ENCODE data around the gene GFY. TPM values are rescaled to one million over a fixed set of nuclear protein-coding genes. Genes with fewer than 3 reads are reported as not detected.
A peak's percentile ranks its signal among the peaks of the same experiment; 100 is the strongest.
"Not testable (repeated sequence)": the region's sequence is repeated elsewhere in the genome, so short reads cannot be mapped to it uniquely, and the experiment has no call there.

Gene GFY
- total RNA-seq, 1 donor from 2014 or later: not detected

- intact Hi-C loops (cut with DNase I): no loop called here
- no peaks in the 10 kb centered on the region for H3K27me3 ChIP-seq
- no peak overlapping the region for H3K4me3 ChIP-seq
- H3K27ac ChIP-seq: no peak overlapping the region
- peaks cover 0 to 4% of the 10 kb centered on the region in 2 donors for H3K4me1 ChIP-seq
- no peak for TF ChIP-seq CTCF (IDR thresholded peaks at IDR 0.05)
- DNase-seq (ENCODE audit: low spot score in 2 of 2): no peak
- H3K36me3 ChIP-seq: no peaks in the 10 kb centered on the region
- no peaks in the 10 kb centered on the region for H3K9me3 ChIP-seq
Measured at GRCh38 chr19:49472936-49473335, 47.7 kb downstream of the GFY start.

GRCh38 chr19:49473501-49473867, 48.3 kb downstream of the GFY start:
- not testable (repeated sequence) for H3K4me1 ChIP-seq

GRCh38 chr19:49473868-49474541, 48.8 kb downstream of the GFY start, which contains the start of gene FLT3LG:
TSS of gene FLT3LG (plus strand) at chr19:49474215. CDS start at chr19:49474640, 425 bp downstream.
- intact Hi-C loops (cut with DNase I): loop anchor here (1.0 kb wide), 2 partner anchors 21 to 73 kb away; partner anchors contain the start of gene ALDH16A1
- peak; percentile 44 to 88 for DNase-seq (ENCODE audit: low spot score in 2 of 2)
- peak; percentile 95 to 99 (median 98) for TF ChIP-seq CTCF (IDR thresholded peaks at IDR 0.05)
- H3K4me3 ChIP-seq: peak within 1 kb of the TSS; percentile 68 to 86
- no peaks in the 10 kb centered on the region for H3K9me3 ChIP-seq
- peaks cover 3 to 7% of the 10 kb centered on the region in 2 donors for H3K4me1 ChIP-seq
- H3K27me3 ChIP-seq: no peaks in the 10 kb centered on the region
- H3K27ac ChIP-seq: peak within 1 kb of the TSS; percentile 58 to 66
- no peaks in the 10 kb centered on the region for H3K36me3 ChIP-seq

More at GRCh38 chr19:49473501-49473867, 48.3 kb downstream of the GFY start:
- H3K36me3 ChIP-seq; H3K27me3 ChIP-seq; DNase-seq (ENCODE audit: low spot score in 2 of 2); H3K9me3 ChIP-seq; intact Hi-C loops (cut with DNase I): not testable (repeated sequence)
- peak overlapping the region; percentile 68 to 86 for H3K4me3 ChIP-seq
- peak overlapping the region; percentile 58 to 66 for H3K27ac ChIP-seq

GRCh38 chr19:49474542-49474924, 49.3 kb downstream of the GFY start:
- TF ChIP-seq CTCF (IDR thresholded peaks at IDR 0.05): no peak
- H3K27ac ChIP-seq: peak overlapping the region; percentile 58 to 66
- no peak for DNase-seq (ENCODE audit: low spot score in 2 of 2)
- no peaks in the 10 kb centered on the region for H3K27me3 ChIP-seq
- no peaks in the 10 kb centered on the region for H3K36me3 ChIP-seq
- intact Hi-C loops (cut with DNase I): loop anchor here (1.0 kb wide), 2 partner anchors 21 to 73 kb away; partner anchors contain the start of gene ALDH16A1
- H3K4me3 ChIP-seq: peak overlapping the region; percentile 68 to 86
- no peaks in the 10 kb centered on the region for H3K9me3 ChIP-seq
- H3K4me1 ChIP-seq: peaks cover 3 to 7% of the 10 kb centered on the region in 2 donors

- peaks cover 3 to 7% of the 10 kb centered on the region in 2 donors for H3K4me1 ChIP-seq
- no peaks in the 10 kb centered on the region for H3K36me3 ChIP-seq
- H3K27me3 ChIP-seq: no peaks in the 10 kb centered on the region
- intact Hi-C loops (cut with DNase I): no loop called here
- no peak for DNase-seq (ENCODE audit: low spot score in 2 of 2)
- peak overlapping the region in 1 of 2 donors; percentile 68 for H3K4me3 ChIP-seq
- H3K27ac ChIP-seq: peak overlapping the region; percentile 27 to 58
- no peaks in the 10 kb centered on the region for H3K9me3 ChIP-seq
- TF ChIP-seq CTCF (IDR thresholded peaks at IDR 0.05): no peak
Measured at GRCh38 chr19:49475191-49475917, 50.2 kb downstream of the GFY start.
